ENCODE results near the gene FREM1. TPM values are rescaled to one million over a fixed set of nuclear protein-coding genes. Genes with fewer than 3 reads are reported as not detected.

Gene FREM1
- polyA plus RNA-seq, 1 donor: 19.4 TPM

DNA sequence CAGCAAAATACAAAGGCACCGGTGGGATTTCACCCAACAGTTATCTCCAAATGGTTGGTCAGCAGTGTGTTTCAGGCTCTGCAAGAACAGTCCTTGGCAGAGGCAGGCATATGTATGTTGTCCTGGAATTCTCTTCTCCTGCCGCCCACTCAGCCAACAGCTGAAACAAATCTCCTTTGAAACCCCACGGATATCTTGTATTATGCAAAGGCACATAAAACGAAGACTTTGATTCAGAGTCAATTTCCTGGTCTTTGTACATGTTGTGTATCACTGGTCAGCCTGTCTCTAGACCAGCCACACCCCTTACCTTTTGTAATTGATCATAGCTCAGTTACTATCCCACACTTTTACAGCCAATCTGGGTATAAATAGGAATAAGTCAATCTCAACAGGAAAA is 29.2 kb downstream of the FREM1 start:
- DNase-seq (ENCODE audit: low read depth): no peak

DNA sequence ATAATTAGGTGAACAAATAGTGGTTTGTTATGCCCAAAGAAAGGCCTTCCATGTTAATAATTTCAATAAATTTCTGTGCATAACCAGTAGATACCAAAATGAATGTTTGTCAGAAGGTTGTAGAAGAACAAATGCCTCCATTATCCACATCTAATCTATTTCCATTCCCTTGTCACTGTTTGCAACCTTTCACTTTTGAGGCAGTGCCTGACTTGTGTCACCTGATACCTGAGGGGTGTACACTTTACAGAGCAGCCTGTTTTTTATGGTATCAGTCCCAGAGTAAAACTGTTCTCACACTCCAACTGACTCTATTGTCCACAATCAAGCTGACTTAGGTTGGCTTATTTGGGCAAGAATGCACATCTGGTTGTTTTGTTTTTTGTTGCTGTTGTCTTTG is 40.1 kb downstream of the FREM1 start:
- no peak for DNase-seq (ENCODE audit: low read depth)

DNA sequence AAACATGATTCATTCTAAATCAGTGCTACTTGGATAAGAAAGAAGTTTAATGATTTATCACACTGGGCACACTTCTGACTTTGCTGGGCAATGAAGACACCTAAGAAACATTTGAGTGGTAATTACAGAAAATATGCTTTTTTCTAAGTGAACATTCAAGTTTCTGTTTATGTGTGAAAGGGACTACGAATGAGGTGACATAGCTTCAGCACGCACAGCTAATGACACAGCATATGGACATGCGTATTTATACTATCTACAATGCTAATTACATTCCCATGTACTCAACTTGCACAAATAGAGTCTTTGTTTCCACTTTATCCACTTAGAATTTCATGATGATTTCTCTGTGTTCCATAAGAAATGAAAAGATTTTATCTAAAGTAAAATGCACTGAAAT is 40.6 kb downstream of the FREM1 start:
- DNase-seq (ENCODE audit: low read depth): no peak

DNA sequence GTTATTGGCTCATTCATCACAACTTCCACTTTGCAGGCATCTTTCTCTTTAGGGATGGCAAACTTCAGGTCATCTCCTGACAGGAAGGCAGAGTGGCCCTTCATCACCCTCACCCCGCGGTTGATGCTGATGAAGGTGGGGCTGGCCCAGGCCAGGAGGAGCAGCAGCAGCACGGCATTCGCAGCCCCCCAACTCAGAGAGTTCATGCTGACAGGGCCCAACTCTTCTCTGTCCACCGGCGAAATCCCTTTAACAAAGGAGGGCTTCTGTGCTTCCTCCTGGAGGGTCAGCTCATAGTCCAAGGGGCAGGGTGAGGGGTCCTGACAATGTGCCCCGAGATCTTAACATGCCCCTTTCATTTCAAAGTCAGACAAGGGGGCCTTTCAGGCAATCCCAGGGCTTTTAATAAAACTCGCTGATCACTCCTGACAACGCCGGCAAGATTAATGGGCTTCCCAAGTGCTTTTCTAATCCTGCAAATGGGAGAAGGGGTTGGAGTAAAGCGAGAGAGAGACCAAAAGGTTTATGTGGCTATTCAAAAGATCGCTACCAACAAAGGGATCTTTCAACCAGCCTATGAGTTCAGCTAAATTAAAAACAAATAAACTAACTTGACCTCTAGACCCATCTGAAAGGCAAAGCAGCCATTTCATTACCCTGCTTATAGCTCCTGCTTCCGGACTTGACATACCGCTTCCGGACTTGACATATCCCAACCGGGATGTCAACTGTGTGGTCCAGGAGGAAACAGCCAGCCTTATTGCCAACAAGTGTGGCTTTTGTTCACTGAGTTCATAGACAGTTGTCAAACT is 41.2 kb downstream of the FREM1 start:
- no peak for DNase-seq (ENCODE audit: low read depth)

DNA sequence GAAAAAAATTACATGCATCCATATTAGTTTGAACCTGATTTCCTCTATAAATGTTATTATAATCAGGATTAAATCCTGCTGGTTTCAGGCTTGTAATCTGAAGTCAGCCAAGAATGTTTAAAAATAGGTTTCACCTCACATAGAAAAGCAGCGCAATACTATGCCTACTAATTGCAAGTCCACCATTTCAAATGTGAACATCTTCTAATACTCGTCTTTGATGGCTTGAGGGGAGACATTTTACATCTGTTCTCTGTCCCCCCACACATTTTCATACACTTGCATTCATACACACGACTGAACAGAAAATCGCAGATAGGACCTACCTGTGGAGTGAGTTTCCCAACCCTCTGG is 41.8 kb downstream of the FREM1 start:
- DNase-seq (ENCODE audit: low read depth): no peak

DNA sequence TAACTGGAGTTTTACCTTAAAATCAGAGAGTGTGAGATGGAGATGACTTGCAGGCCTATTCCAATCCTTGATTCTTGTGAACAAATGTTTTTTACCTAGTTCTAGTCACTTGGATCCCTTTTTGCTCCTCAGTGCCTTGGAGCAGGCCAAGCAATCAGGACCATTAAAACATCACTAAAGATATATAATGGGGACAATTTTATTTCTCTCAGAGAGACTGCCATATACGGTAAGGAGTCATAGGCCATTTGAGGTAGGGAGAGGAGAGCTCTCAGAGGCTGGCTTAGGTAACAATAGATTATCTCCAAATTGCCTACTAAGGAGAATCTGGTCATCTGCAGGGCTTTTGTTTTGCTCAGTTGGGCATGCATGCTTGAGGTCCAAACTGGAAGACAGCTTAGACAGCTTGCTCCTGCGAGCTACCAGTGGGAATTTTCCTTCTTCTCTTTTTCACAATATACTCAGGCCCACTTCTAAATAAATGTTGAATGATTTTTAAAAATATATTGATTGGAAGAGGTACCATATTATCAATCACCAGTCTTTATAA is 44.0 kb downstream of the FREM1 start:
- no peak for DNase-seq (ENCODE audit: low read depth)

DNA sequence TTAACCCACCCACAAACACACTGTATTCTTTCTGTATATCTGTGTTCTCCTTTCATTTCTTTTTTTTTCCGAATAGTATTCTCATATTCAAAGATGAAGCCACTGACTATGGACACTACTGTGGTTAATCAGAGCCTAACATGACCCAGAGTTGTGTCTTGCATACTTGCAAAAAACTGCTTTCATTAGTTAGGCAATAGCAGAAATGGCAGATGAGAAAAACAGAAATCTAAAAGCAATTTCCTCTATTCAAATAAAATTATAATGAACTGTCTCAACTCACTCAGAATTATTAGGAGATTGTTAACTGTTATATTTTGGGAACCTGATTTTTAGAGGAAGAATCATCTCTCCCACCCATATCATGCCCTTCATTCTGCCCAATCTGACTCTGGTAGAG is 45.9 kb downstream of the FREM1 start:
- DNase-seq (ENCODE audit: low read depth): no peak

DNA sequence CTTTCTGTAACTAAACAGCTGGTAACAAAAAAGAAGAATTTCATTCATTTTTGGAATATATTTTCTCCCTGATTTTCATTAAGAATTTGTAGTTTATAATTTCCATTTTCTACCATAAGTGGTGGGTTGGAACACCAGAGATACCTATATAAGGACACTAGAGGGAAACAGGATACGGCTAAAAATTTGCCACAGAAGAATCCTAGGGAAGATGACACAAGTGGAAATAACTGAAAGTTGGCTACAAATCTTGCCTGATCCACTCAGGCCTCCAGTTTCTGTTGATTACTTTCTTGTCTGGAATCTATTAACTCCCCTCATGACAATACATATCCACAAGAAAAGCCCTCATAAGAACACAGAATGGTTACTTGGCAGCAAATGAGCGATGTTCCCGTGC is 46.8 kb downstream of the FREM1 start:
- DNase-seq (ENCODE audit: low read depth): peak; percentile 51

DNA sequence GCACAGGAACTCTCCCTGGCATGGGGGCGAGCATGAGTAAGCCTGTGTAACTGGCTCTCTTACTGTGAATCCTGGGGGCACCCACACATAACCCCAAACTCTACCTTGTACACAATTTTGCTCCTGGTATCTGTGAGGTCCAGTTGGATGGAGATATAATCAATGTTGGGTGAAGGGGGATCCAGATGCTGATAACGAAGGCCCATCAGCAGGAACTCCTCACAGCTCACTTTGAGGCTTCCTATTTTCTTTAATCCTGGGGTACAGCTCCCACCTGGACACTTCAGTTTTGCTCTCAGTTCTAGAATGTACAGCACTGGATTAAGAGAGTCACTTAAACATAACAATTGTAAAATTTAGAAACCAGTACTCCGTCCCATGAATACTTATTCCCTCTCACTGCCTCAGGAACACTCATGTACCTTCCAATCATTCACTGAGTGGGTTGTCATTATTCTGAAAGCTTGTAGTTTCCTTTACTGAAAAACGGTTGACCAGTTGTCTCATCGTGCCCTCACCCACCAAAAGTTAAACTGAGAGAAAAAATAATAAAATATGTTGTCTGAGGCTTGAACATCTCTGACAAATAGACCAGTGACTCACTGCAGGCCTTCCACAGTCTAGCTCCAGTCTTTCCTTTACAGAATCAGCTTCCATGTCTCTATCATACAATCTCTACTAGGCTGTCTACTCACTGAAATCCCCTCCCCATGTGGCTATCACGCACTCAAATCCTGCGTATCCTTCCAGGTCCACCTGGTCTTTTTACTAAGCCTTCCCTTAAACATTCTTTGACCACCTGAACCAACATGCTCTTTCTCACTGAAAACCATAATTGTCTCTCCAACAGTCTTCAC is 52.6 kb downstream of the FREM1 start:
- no peak for DNase-seq (ENCODE audit: low read depth)

DNA sequence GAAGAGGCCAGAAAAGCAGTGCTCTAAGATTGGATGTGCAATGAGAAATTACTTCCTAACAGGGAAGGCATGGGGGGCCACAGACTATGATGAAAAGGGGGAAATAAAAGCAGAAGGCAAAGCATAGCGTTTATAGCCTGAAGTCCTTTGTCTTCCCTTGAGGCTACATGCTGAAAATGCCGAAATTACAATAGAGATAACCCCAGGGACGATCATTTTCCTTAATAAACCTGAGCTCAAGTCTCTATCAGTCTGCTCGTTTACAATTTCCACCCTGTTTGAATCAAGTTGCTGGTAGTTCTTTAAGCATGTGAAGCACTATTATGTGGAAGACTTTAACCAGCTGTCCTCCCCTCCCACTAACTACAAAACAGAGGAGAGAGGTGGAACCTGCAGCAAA is 60.4 kb downstream of the FREM1 start:
- DNase-seq (ENCODE audit: low read depth): no peak

DNA sequence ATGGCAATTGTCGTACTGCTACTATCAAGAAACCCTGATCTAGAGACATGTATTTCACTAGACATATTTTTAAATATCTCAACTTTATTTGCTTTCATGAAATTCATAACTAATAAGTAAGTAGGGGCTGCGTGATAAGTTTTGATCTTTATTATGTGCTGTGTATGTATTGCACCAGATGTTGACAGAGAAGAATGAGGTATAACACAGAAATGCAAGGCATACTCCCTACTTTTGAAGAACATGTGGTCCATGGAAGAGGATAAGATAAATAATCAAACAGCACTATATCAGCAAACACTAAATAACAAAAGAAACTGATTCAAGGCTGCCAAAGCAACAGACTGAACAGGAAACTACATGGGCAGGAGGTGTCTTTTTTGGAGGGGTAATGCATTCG is 60.9 kb downstream of the FREM1 start:
- no peak for DNase-seq (ENCODE audit: low read depth)

DNA sequence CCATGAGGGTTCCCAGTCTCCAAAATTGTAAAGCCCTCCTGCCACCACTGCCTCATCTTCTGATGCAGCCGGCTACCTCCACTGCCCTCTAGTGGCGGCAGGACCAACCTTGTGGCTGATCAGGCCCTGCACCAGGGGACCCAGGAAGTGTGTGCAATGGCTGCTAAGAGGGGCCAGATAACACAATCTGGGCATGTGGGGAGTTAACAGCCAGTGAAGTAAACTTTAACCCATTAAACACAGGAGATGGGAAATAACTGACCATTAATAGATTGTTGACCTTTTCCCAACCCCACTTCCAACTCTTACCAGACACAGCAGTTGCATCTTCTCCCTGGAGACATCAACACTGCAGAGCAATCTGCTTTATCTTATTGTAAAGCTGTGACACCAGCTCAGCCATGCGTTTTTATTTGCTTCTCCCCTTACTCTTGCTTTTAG is 63.3 kb downstream of the FREM1 start:
- DNase-seq (ENCODE audit: low read depth): no peak

DNA sequence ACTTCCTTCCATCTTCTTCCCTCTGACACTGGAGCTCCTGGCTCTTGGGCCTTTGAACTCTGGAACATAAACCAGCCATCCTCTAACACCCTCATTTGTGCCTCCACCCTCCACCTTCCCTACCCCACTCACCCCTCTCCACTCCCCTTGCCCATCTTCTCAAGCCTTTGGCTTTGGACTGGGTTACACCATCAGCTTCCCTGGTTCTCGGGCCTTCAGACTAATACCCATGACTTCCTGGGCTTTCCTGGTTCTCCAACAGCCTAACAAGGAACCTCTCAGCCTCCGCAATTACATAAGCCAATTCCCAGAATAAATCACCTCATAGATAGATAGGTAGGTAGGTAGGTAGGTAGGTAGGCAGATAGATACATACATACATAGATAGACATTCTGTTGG is 67.1 kb downstream of the FREM1 start:
- no peak for DNase-seq (ENCODE audit: low read depth)

DNA sequence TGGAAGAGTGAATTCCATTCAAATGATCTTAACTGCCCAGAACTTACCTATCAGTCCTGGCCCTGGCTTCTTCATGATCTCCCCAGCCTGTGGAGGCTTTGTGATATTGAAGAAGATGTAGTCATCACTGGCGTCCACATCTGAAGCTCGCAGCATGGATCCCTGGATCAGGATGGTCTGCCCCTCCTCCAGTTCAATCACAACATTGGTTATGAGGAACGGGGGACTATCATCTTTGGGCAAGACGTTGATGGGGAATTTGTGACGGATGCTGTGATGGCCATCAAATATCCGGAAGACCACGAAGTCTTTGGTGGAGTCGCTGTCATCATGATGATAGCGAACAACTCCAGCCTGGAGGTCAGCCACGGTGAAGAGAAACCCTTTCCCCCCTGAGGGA is 68.0 kb downstream of the FREM1 start:
- no peak for DNase-seq (ENCODE audit: low read depth)

DNA sequence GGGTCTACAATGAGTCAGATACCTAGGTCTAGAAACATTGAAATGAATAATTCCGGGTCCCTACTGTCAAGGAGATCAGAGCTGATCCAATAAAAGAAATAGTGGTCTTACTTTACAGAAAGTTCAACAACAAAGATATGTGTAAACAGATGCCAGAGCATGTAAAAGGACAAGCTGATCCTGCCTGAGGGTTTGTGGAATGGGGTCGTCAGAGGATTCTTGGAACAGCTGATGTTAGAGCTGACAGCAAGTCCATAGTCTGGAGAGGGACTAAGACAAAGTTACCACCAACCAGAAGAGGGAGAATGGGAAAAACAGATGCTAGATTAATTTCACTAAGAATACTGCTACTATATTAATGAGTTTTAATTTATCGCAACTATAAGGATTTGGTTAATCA is 71.5 kb downstream of the FREM1 start:
- DNase-seq (ENCODE audit: low read depth): no peak

DNA sequence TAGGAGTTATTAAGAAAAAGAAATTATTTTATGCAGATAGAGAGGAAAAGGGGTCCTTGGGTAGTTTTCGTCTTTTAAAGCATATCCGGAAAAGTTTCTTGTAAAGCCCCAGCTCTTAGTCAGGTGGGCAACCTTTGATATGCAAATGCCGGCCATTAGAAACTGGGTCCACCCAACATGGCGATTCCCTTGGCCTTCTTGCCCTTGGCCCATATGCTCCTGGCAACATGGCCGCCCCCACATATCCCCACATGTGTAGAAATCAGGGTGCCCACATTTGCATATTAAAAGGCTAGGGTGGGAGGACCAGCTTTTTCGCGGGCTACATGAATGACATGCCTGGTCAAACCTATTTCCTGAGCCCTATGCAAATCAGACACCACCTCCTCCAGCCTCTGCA is 73.3 kb downstream of the FREM1 start:
- no peak for DNase-seq (ENCODE audit: low read depth)

DNA sequence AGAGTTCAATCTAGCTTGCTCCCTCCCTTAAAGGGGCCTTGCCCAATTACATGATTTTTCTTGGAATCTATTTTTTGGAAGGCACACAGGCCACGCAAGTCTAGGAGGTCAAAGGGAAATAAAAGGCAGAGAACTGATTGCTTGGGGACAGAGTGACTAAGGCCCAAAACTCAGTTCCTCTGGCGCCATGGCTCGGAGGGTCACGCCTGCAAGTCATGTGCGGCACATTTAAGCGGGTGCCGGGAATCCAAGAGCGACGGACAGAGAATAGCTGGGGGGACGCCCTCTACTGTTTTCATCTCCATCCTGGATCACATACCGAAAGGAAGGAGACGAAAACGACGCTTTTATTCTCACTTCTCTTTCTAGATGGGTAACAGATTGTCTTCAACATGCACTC is 78.6 kb downstream of the FREM1 start:
- no peak for DNase-seq (ENCODE audit: low read depth)

DNA sequence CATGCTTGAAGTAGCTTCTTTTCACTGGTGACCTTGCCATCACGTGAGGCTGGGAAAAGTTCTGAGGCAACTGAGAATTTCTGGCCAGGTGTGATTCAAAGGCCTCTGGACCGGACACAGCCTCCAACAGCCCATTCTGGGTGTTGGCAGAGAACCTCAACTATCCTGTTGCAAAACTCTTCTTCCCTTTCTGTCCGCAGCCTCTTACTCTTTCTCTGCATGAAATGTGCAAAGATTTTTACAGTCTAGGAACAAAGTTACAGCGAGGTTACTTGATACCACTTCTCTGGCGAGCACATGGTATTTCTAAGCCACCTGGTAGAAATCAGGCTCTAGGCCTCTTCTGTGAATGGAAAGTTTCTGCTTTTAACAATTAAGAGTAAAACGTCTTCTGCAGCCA is 79.2 kb downstream of the FREM1 start:
- no peak for DNase-seq (ENCODE audit: low read depth)

DNA sequence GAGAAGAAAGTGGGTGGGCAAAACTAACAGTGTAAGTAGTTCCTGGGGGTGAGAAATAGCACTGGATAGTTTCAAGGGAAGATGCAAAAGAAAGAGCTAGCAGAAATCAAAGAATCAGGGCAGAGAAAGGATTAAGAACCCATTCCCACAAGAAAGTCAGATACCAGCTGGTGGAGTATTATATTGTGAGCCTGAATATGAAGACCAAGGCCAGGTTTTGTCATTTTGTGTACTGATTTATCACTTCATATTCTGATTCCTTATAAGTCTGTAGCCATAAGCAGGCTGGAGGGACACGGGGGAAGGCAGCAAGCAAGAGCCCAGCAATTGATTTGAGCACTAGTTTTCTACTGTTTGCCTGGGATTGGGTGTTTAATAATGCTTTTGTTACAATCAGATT is 80.2 kb downstream of the FREM1 start:
- DNase-seq (ENCODE audit: low read depth): no peak

DNA sequence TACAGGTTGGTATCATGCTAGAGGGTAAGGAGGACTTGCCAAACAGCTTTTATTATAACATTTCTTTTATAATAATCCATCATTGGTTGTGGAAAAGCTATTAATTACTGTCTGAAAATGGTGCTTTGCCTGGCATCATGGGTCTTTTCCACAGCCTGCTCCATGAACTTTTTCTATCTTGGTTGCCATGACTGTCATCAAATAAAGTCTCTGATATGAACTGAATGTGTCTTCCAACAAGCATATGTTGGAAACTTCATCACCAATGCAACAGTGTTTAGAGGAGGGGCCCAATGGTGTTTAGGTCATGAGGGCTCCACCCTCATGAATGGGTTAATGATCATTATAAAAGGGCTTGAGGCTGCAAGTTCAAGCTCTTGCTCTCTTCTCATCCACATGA is 81.0 kb downstream of the FREM1 start:
- no peak for DNase-seq (ENCODE audit: low read depth)

DNA sequence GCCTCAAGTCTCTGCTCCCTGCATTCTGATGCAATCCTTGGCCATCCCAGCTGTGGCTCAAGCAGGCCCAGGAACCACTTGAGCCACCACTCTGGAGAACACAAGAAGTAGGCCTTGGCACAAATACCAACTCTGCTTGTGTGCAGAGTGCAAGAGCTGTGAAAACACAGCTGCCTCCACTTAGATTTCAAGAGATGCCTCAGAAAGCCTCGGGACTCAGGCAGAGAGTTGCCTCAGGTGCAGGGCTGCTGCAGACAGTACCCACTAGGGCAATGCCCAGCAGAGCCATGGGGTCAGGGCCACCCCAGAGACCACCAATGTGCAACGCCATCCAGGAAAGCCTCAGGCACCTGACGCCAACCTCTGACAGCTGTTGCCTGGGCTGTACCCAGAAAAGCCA is 82.4 kb downstream of the FREM1 start:
- DNase-seq (ENCODE audit: low read depth): no peak

DNA sequence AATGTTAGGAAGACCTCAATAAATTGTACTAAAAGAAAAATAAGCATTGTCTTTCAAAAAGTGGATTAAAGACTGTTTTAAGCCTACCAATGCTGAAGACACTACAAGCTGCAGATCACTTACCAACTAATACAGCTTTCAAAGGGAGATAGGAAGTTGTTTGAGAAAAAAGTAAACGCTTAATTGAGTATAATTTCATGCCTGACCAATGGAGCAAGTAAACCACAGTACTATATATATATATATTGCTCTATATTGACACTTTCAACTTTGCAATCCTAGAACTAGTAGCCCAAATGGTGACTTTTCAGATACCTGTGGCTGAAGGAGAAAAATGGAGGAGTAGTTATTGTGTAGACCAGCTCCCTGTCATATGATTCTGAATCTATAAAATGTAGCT is 85.7 kb downstream of the FREM1 start:
- DNase-seq (ENCODE audit: low read depth): no peak

DNA sequence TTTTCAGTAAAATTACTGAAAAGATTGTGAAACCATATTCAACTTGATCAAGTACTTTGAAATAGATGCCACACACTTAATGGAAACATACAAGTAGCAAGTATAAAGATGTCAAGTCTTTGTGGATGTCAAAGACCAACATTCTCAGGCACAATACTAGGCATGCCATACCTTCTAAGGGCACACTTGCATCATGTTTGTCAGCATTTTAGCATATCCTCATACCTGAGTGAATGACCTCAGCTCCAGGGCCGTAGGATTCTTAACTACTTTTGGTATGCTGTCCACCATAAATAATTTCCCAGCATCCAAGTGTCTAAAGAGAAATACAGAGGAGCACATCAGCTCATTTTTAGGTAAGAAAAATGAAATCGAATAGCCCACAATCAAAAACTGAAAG is 86.4 kb downstream of the FREM1 start:
- no peak for DNase-seq (ENCODE audit: low read depth)

All from forelimb muscle (tissue), 1 donor.